Smooth muscle cell (in vitro differentiated cells): ENCODE results near the gene ADD1. TPM values are rescaled to one million over a fixed set of nuclear protein-coding genes. Genes with fewer than 3 reads are reported as not detected.

ENCODE experiments used
- DNase-seq: peaks from one replicate; lab custom pipeline; 2025; ENCODE audit not compliant: unreplicated experiment; lab: John Stamatoyannopoulos, UW
- H2AFZ ChIP-seq: fragments of 200-600 bp; sonication (generic); 2 replicates; pipeline ENCODE4 v1.6.0; 2016; ENCODE audit warnings: antibody characterized with exemption, low read depth, mild to moderate bottlenecking
- H3F3A ChIP-seq: fragments of 200-600 bp; sonication (generic); 2 replicates; pipeline ENCODE4 v1.6.0; 2017; ENCODE audit warnings: antibody characterized with exemption, low read depth
- H3K27ac ChIP-seq: fragments of 200-600 bp; sonication (generic); 2 replicates; pipeline ENCODE4 v1.5.1; 2016; ENCODE audit warnings: low read depth, mild to moderate bottlenecking
- H3K27me3 ChIP-seq: fragments of 200-600 bp; sonication (generic); 2 replicates; pipeline ENCODE4 v1.6.1; 2016; ENCODE audit warnings: low read depth, mild to moderate bottlenecking
- H3K36me3 ChIP-seq: fragments of 200-600 bp; sonication (generic); 2 replicates; pipeline ENCODE4 v1.5.1; 2016; ENCODE audit warnings: low read depth
- H3K4me1 ChIP-seq: fragments of 200-600 bp; sonication (generic); 2 replicates; pipeline ENCODE4 v1.5.1; 2016; ENCODE audit warnings: low read depth
- H3K4me2 ChIP-seq: fragments of 200-600 bp; sonication (generic); 2 replicates; pipeline ENCODE4 v1.6.0; 2016; ENCODE audit warnings: mild to moderate bottlenecking
- H3K4me3 ChIP-seq: fragments of 200-600 bp; sonication (generic); 2 replicates; pipeline ENCODE4 v1.5.1; 2016; ENCODE audit warnings: mild to moderate bottlenecking
- H3K79me2 ChIP-seq: fragments of 200-600 bp; sonication (generic); 2 replicates; pipeline ENCODE4 v1.6.0; 2016; ENCODE audit warnings: low read depth, mild to moderate bottlenecking
- H3K9ac ChIP-seq: fragments of 200-600 bp; sonication (generic); 2 replicates; pipeline ENCODE4 v1.6.0; 2016; ENCODE audit warnings: low read depth
- H3K9me3 ChIP-seq: fragments of 200-600 bp; sonication (generic); replicated peaks from 2 replicates; pipeline ENCODE4 v1.5.1; 2016; ENCODE audit warnings: low read depth
- H4K20me1 ChIP-seq: fragments of 200-600 bp; sonication (generic); 2 replicates; pipeline ENCODE4 v1.6.0; 2016; ENCODE audit warnings: low read depth
- CTCF ChIP-seq: fragments of 200-600 bp; sonication (generic); IDR thresholded peaks from 2 replicates; pipeline ENCODE4 v1.5.1; 2017; ENCODE audit warnings: borderline replicate concordance, mild to moderate bottlenecking, antibody characterized with exemption; ENCODE audit not compliant: insufficient read depth, poor library complexity, severe bottlenecking
- WGBS: methylation state at CpG from one replicate; pipeline ENCODE4 v1.1.7; 2016; ENCODE audit warnings: low lambda C conversion rate; 5-methylcytosine and 5-hydroxymethylcytosine counted together
- polyA plus RNA-seq: library from polyadenylated mRNA; unstranded; fragments of >200 nt; fragmentation: Nextera tagmentation; extraction: Ambion mirVana; gene quantifications from 2 replicates; pipeline ENCODE4 v1.2.1, GENCODE V29; 2016
- total RNA-seq: library from RNA; depleted of rRNA; stranded (reverse); fragments of >200 nt; gene quantifications from 2 replicates; pipeline ENCODE4 v1.2.3, GENCODE V29; 2014

Gene ADD1
- total and polyA plus RNA-seq, 2 experiments from 2014 or later, result 109 to 175 TPM

DNA sequence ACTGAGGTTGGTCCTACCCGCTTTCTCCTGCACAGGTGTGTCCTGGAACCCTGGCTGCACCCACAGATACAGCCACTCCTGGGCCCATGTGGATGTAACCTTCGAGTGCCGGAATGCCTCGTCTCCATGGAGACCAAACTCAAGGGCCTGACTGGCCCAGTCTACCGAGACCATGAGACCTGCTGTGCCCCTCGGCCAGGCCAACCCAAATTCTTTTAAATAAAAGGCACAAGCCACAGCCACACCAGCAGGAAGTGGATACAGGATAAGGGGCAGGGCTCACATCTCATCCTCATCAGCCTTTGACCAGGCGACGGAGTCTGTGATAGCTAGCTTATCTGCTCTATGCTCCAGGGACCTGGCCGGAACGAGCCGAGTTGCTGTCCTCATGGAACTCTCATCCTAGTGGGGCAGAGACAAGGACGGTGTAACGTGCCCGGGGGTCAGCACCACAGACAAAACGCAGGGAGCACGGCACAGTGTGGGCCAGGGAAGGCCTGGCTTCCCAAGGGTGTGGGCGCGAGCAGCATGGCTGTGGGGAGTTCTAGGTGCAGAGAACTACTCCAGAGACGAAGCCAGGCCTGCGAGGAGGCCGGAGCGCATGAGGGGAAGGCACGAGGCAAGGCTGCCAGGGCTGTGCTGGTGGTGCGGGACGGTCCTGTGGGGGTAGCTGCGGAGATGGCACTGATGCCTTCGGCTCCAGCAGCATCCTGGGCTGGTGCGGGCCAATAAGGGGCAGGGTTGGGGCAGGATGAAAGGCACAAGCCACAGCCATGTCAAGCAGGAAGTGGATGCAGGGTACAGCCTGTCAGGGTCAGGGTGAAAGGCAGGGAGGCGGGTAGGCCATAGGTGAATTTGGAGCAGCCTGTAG, 96.9 kb downstream of the ADD1 start:
- peaks cover 18% of the 10 kb centered on the region for H4K20me1 ChIP-seq

GRCh38 chr4:2941138-2942036, 97.7 kb downstream of the ADD1 start:
- H3K36me3 ChIP-seq, result peaks cover 4% of the 10 kb centered on the region
- WGBS, result 99% methylated on average over 24 of the region's 24 CpGs
- no peak for TF ChIP-seq CTCF

More for the DNA sequence above, 96.9 kb downstream of the ADD1 start:
- Histone ChIP-seq H3K36me3 (peaks cover 3% of the 10 kb centered on the region), H3K27me3 (no peaks in the 10 kb centered on the region), H3K4me2 (no peak overlapping the region), H2AFZ (no peak overlapping the region), H3K9ac (no peak overlapping the region), H3K4me3 (no peak overlapping the region), H3K27ac (no peak overlapping the region), H3K79me2 (no peaks in the 10 kb centered on the region), H3K9me3 (no peaks in the 10 kb centered on the region), H3K4me1 (peaks cover 4% of the 10 kb centered on the region), H3F3A (peaks cover 5% of the 10 kb centered on the region)
- no peak for DNase-seq
- 97% methylated on average over 29 of the region's 29 CpGs for WGBS
- no peak for TF ChIP-seq CTCF

DNA sequence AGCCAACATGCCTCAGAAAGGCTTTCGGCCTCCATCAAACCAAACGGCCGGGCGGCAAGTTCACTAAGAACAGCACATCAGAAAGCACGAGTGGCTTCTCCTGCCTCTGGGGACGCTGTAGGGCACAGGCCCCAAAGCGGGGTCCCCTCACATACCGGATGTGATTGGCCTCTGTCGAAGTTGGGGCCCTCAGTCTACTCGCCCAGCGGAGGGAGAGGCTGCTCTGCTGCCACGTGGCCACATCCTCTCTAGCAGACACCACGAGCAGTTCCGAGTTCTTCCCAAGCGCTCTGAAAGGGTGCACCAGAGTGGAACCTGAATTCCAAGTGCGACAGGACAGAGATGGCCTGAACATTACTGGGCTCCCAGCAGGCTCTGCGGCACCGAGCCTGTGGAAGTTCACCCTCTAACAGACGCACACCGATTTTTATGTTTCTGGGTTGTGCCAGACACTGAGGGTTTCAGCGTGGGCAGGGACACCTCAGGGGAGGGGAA, 98.4 kb downstream of the ADD1 start:
- Histone ChIP-seq H3K4me3 (no peak overlapping the region), H3K36me3 (peaks cover 4% of the 10 kb centered on the region), H3K27me3 (no peaks in the 10 kb centered on the region), H3K9me3 (no peaks in the 10 kb centered on the region), H3F3A (no peaks in the 10 kb centered on the region), H3K27ac (no peak overlapping the region), H2AFZ (no peak overlapping the region), H3K79me2 (no peaks in the 10 kb centered on the region), H3K4me2 (no peak overlapping the region), H3K4me1 (no peaks in the 10 kb centered on the region), H3K9ac (no peak overlapping the region), H4K20me1 (peaks cover 7% of the 10 kb centered on the region)
- no peak for TF ChIP-seq CTCF
- 96% methylated on average over 20 of the region's 21 CpGs for WGBS
- DNase-seq, result no peak

More at GRCh38 chr4:2941138-2942036, 97.7 kb downstream of the ADD1 start:
- Histone ChIP-seq H2AFZ (no peak overlapping the region), H3K27me3 (no peaks in the 10 kb centered on the region), H3K27ac (no peak overlapping the region), H3K4me3 (no peak overlapping the region), H3K9ac (no peak overlapping the region), H3F3A (peaks cover 3% of the 10 kb centered on the region), H4K20me1 (peaks cover 14% of the 10 kb centered on the region), H3K9me3 (no peaks in the 10 kb centered on the region), H3K79me2 (no peaks in the 10 kb centered on the region), H3K4me2 (no peak overlapping the region), H3K4me1 (no peaks in the 10 kb centered on the region)
- DNase-seq, result no peak
